A549 (cell line): ENCODE measurements around the gene LATS1. TPM values are rescaled to one million over a fixed set of nuclear protein-coding genes. Genes with fewer than 3 reads are reported as not detected.

Experiments used
- ATAC-seq, 2 experiments: fragments of 200-7000 bp in 1 of 2; fragments of >200 bp in 1 of 2; cut with Nextera tagmentation in 1 of 2; cut with Tn5 transposase in 1 of 2; 3 replicates each; pipeline versions ENCODE4 v1.8.0 to v1.9.1; 2018 to 2020; ENCODE audit warnings: mild to moderate bottlenecking in 1 of 2, moderate library complexity in 1 of 2
- CTCF ChIA-PET: fragments of 300-600 bp; sonication (Branson Sonifier 250); formaldehyde crosslinking; extraction: SDS; loops from one replicate; lab custom pipeline; 2021; ENCODE audit warnings: antibody characterized with exemption, inconsistent platforms; lab: Yijun Ruan, JAX
- POLR2A ChIA-PET: fragments of 350-600 bp; formaldehyde crosslinking; extraction: SDS; loops from one replicate; lab custom pipeline; 2021; ENCODE audit warnings: antibody characterized with exemption, inconsistent platforms; lab: Yijun Ruan, JAX
- DNase-seq, 2 experiments: peaks; one replicate each; pipeline versions ENCODE4 v3.0.0 to v3.0.0-alpha.2; 2011 to 2016; ENCODE audit warnings: low read depth in 1 of 2, low spot score in 1 of 2
- FAIRE-seq: peaks from 2 replicates; lab custom pipeline; 2011; peaks lifted over from hg19 to GRCh38; lab: Jason Lieb, UNC
- H3K27ac ChIP-seq, 2 experiments: fragments of >200 bp; sonication (Bioruptor Twin); formaldehyde crosslinking; 3 replicates each; pipeline ENCODE4 v1.5.1; 2016 to 2017
- H3K4me1 ChIP-seq: fragments of >200 bp; sonication (Bioruptor Twin); formaldehyde crosslinking; 3 replicates; pipeline ENCODE4 v1.6.1; 2016
- H3K4me2 ChIP-seq: fragments of >200 bp; sonication (Bioruptor Twin); formaldehyde crosslinking; 3 replicates; pipeline ENCODE4 v1.6.1; 2016
- H3K4me3 ChIP-seq: fragments of >200 bp; sonication (Bioruptor Twin); formaldehyde crosslinking; 3 replicates; pipeline ENCODE4 v1.5.1; 2016
- H3K9me3 ChIP-seq: fragments of >200 bp; sonication (Bioruptor Twin); formaldehyde crosslinking; 3 replicates; pipeline ENCODE4 v1.6.1; 2016
- JUN ChIP-seq, 2 experiments: fragments of >200 bp; sonication (Bioruptor Twin); formaldehyde crosslinking; IDR thresholded peaks; 2 replicates in 1 of 2; 3 replicates in 1 of 2; pipeline ENCODE4 v1.6.1; 2016 to 2017
- KDM1A ChIP-seq: fragments of 200-600 bp; sonication (generic); IDR thresholded peaks from 2 replicates; pipeline ENCODE4 v1.6.1; 2016; ENCODE audit warnings: low read depth, mild to moderate bottlenecking
- MAFK ChIP-seq: fragments of 450-650 bp; IDR thresholded peaks from 2 replicates; pipeline ENCODE4 v1.6.1; 2014; ENCODE audit not compliant: partially characterized antibody
- MAZ ChIP-seq: fragments of 150-350 bp; IDR thresholded peaks from 2 replicates; pipeline ENCODE4 v1.6.1; 2014; ENCODE audit warnings: antibody characterized with exemption, low read depth, low read length, borderline replicate concordance
- NPAS2 ChIP-seq: fragments of 250-450 bp; sonication (Bioruptor Pico); IDR thresholded peaks from 2 replicates; pipeline ENCODE4 v1.8.0; 2022; ENCODE audit warnings: mild to moderate bottlenecking, moderate library complexity, borderline replicate concordance
- POLR2AphosphoS2 ChIP-seq: conservative IDR thresholded peaks from 2 replicates; pipeline ENCODE4 v1.6.1; 2012; ENCODE audit warnings: low read length, improper control_type of control experiment, inconsistent platforms
- RAD21 ChIP-seq, 2 experiments: fragments of >200 bp in 1 of 2; sonication (Bioruptor Twin) in 1 of 2; formaldehyde crosslinking in 1 of 2; IDR thresholded peaks in 1 of 2; conservative IDR thresholded peaks in 1 of 2; 2 replicates in 1 of 2; 3 replicates in 1 of 2; pipeline ENCODE4 v1.6.1; 2012 to 2018; ENCODE audit warnings: inconsistent platforms in 1 of 2
- RCOR1 ChIP-seq: fragments of 150-350 bp; IDR thresholded peaks from 2 replicates; pipeline ENCODE4 v1.6.1; 2014; ENCODE audit warnings: antibody characterized with exemption, low read length, low read depth
- RNF2 ChIP-seq: fragments of 200-600 bp; sonication (generic); IDR thresholded peaks from 2 replicates; pipeline ENCODE4 v1.6.1; 2016; ENCODE audit warnings: low read depth, mild to moderate bottlenecking, antibody characterized with exemption, moderate library complexity, borderline replicate concordance
- TFCP2L1 ChIP-seq: fragments of 250-450 bp; sonication (Bioruptor Pico); IDR thresholded peaks from 2 replicates; pipeline ENCODE4 v1.5.0; 2021; ENCODE audit warnings: mild to moderate bottlenecking
- WGBS: methylation state at CpG from one replicate; pipeline ENCODE4 v1.1.6; 2017; ENCODE audit errors: missing lambda C conversion rate; 5-methylcytosine and 5-hydroxymethylcytosine counted together
- polyA plus RNA-seq, 4 experiments: library from polyadenylated mRNA; depleted of rRNA in 3 of 4; stranded (reverse); fragments of >200 nt; fragmentation: RNase III in 1 of 4; extraction: RNeasy Plus Mini Kit Qiagen cat#74134 plus additional on column Dnase treatment in 1 of 4; gene quantifications; 2 replicates in 3 of 4; 3 replicates in 1 of 4; pipeline ENCODE4 v1.2.3, GENCODE V29; 2011 to 2017
- TF ChIP-seq, protein P1 (sequence below): IDR thresholded peaks from 2 replicates; pipeline ENCODE4 v1.6.1; 2012
- TF ChIP-seq, protein P2 (sequence below): fragments of 450-650 bp; IDR thresholded peaks from 2 replicates; pipeline ENCODE4 v1.6.1; 2014; ENCODE audit warnings: antibody characterized with exemption
- TF ChIP-seq, protein P3 (sequence below): IDR thresholded peaks from 2 replicates; pipeline ENCODE4 v1.6.1; 2012
- TF ChIP-seq, protein P4 (sequence below): fragments of >200 bp; sonication (Bioruptor Twin); formaldehyde crosslinking; IDR thresholded peaks from 2 replicates; pipeline ENCODE4 v1.6.1; 2016
- TF ChIP-seq, protein P5 (sequence below): fragments of 250-450 bp; sonication (Bioruptor Pico); IDR thresholded peaks from 2 replicates; pipeline ENCODE4 v1.5.0; 2020; ENCODE audit warnings: low read depth, mild to moderate bottlenecking, moderate library complexity
- TF ChIP-seq, protein P6 (sequence below): fragments of >200 bp; sonication (Bioruptor Twin); formaldehyde crosslinking; IDR thresholded peaks from 3 replicates; pipeline ENCODE4 v1.6.1; 2016
- TF ChIP-seq, protein P7 (sequence below): fragments of >200 bp; sonication (Bioruptor Twin); formaldehyde crosslinking; IDR thresholded peaks from 3 replicates; pipeline ENCODE4 v1.5.1; 2016

LATS1 gene
- polyA plus RNA-seq, 2 of the 4 experiments (the other 2 are of a cell fraction) = 6.1 to 18.5 TPM

DNA sequence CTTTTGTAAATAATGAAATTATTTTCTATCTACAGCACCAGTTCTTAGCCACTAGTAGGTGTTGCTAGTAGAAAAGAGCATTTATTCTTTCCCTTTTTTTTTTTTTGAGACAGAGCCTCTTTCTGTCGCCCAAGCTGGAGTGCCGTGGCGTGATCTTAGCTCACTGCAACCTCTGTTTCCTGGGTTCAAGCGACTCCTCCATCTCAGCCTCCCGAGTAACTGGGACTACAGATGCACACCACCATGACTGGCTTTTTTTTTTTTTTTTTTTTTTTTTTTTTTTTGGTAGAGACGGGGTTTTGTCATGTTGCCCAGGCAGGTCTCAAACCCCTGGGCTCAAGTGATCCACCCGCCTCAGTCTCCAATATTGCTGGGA, 38.3 kb upstream of the LATS1 start:
- Histone ChIP-seq H3K4me2 (no peak overlapping the region), H3K9me3 (no peaks in the 10 kb centered on the region), H3K4me3 (no peak overlapping the region), H3K4me1 (peaks cover 8% of the 10 kb centered on the region; the same call in 2 of the 3 replicates), H3K27ac (no peak overlapping the region)
- ChIA-PET CTCF (interaction anchor here (1.4 kb wide), 1 partner anchor 11 kb away, joined by 4 read pairs; no protein-coding TSS in a partner anchor), POLR2A (no interaction called here)
- ATAC-seq (no peak), FAIRE-seq (no peak), DNase-seq (no peak)
- WGBS = 91% methylated on average over 6 of the region's 7 CpGs
- TF ChIP-seq JUN (IDR thresholded peaks at IDR 0.05) (no peak), TFCP2L1 (CRISPR knock-in tag) (no peak), POLR2AphosphoS2 (no peak), MAFK (no peak), KDM1A (no peak), RNF2 (no peak), MAZ (no peak), RAD21 (conservative IDR thresholded peaks at IDR 0.05 in 1 of 2, IDR thresholded peaks at IDR 0.05 in 1 of 2) (no peak), NPAS2 (CRISPR knock-in tag) (no peak), RCOR1 (no peak)
- TF ChIP-seq, protein P1, sequence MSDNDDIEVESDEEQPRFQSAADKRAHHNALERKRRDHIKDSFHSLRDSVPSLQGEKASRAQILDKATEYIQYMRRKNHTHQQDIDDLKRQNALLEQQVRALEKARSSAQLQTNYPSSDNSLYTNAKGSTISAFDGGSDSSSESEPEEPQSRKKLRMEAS = no peak
- TF ChIP-seq, protein P2, sequence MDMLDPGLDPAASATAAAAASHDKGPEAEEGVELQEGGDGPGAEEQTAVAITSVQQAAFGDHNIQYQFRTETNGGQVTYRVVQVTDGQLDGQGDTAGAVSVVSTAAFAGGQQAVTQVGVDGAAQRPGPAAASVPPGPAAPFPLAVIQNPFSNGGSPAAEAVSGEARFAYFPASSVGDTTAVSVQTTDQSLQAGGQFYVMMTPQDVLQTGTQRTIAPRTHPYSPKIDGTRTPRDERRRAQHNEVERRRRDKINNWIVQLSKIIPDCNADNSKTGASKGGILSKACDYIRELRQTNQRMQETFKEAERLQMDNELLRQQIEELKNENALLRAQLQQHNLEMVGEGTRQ = no peak
- TF ChIP-seq, protein P3, sequence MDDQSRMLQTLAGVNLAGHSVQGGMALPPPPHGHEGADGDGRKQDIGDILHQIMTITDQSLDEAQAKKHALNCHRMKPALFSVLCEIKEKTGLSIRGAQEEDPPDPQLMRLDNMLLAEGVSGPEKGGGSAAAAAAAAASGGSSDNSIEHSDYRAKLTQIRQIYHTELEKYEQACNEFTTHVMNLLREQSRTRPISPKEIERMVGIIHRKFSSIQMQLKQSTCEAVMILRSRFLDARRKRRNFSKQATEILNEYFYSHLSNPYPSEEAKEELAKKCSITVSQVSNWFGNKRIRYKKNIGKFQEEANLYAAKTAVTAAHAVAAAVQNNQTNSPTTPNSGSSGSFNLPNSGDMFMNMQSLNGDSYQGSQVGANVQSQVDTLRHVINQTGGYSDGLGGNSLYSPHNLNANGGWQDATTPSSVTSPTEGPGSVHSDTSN = no peak
- TF ChIP-seq, protein P4, sequence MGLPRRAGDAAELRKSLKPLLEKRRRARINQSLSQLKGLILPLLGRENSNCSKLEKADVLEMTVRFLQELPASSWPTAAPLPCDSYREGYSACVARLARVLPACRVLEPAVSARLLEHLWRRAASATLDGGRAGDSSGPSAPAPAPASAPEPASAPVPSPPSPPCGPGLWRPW = no peak
- TF ChIP-seq, protein P5, sequence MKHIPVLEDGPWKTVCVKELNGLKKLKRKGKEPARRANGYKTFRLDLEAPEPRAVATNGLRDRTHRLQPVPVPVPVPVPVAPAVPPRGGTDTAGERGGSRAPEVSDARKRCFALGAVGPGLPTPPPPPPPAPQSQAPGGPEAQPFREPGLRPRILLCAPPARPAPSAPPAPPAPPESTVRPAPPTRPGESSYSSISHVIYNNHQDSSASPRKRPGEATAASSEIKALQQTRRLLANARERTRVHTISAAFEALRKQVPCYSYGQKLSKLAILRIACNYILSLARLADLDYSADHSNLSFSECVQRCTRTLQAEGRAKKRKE (CRISPR knock-in tag) = no peak
- TF ChIP-seq, protein P6, sequence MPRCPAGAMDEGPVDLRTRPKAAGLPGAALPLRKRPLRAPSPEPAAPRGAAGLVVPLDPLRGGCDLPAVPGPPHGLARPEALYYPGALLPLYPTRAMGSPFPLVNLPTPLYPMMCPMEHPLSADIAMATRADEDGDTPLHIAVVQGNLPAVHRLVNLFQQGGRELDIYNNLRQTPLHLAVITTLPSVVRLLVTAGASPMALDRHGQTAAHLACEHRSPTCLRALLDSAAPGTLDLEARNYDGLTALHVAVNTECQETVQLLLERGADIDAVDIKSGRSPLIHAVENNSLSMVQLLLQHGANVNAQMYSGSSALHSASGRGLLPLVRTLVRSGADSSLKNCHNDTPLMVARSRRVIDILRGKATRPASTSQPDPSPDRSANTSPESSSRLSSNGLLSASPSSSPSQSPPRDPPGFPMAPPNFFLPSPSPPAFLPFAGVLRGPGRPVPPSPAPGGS = no peak
- TF ChIP-seq, protein P7, sequence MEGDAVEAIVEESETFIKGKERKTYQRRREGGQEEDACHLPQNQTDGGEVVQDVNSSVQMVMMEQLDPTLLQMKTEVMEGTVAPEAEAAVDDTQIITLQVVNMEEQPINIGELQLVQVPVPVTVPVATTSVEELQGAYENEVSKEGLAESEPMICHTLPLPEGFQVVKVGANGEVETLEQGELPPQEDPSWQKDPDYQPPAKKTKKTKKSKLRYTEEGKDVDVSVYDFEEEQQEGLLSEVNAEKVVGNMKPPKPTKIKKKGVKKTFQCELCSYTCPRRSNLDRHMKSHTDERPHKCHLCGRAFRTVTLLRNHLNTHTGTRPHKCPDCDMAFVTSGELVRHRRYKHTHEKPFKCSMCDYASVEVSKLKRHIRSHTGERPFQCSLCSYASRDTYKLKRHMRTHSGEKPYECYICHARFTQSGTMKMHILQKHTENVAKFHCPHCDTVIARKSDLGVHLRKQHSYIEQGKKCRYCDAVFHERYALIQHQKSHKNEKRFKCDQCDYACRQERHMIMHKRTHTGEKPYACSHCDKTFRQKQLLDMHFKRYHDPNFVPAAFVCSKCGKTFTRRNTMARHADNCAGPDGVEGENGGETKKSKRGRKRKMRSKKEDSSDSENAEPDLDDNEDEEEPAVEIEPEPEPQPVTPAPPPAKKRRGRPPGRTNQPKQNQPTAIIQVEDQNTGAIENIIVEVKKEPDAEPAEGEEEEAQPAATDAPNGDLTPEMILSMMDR = no peak

DNA sequence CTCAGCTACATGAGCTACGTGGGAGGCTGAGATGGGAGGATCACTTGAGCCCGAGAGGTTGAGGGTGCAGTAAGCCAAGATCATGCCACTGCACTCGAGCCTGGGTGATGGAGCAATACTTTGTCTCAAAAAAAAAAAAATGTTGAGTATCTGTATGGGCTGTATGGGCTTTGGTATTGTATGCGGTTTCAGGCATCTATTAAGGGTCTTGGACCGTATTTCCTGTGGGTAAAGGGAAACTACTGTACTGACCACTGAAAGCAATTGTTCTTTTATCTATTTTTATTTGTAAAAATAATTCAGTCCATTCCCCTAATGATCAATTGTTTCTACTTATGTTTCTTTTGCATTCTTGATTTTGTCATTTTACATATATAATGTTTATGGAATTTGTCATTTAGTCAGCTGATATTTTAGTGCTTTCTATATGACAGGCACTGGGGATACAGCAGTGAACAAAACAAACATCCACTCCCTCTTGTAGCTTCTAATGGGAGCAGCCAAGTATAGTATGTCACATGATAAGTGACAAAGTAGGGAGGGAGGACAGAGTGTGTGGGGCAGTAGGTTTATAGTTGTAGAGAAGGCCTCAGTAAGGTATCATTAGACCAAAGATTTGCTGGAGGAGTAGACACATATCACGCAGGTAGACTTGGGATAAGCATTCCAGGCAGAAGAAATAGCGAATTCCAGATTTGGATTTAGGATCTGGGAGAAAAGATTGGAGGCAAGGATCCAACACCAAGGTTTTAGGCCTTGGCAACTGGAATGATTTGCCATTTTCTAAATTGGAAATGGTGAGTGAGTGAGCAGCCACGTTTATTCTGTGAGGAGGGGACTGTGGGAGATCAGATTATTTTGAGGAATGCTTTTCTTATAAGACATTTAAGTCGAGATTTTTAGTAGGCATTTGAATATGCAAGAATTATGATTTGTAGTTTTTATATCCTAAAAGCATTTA, 37.7 kb upstream of the LATS1 start:
- H3K4me3 ChIP-seq = no peak overlapping the region
- DNase-seq (no peak), FAIRE-seq (no peak), ATAC-seq (no peak)
- ChIA-PET POLR2A (no interaction called here), CTCF (interaction anchor here (1.4 kb wide), 1 partner anchor 10 kb away, joined by 4 read pairs; no protein-coding TSS in a partner anchor)
- no peaks in the 10 kb centered on the region for H3K9me3 ChIP-seq
- no peak overlapping the region for H3K4me2 ChIP-seq
- H3K27ac ChIP-seq = no peak overlapping the region
- 92% methylated on average over 9 of the region's 9 CpGs for WGBS
- TF ChIP-seq, protein P4 = no peak
- TF ChIP-seq KDM1A (no peak), POLR2AphosphoS2 (no peak)
- peaks cover 11% of the 10 kb centered on the region; the same call in 2 of the 3 replicates for H3K4me1 ChIP-seq
